Endothelial cell of umbilical vein (primary cell): ENCODE measurements around the gene MFN2.

Experiments used
- CTCF ChIP-seq, 2 donors: IDR thresholded peaks; 1 replicate in 1 of 2; 2 replicates in 1 of 2; pipeline ENCODE4 v1.5.1; 2011; ENCODE audit warnings: low read length in 2 of 2, mild to moderate bottlenecking in 2 of 2, moderate library complexity in 2 of 2, control low read depth in 1 of 2, inconsistent platforms in 1 of 2, low read depth in 1 of 2; ENCODE audit not compliant: insufficient read depth in 1 of 2; ENCODE audit errors: extremely low read depth in 1 of 2
- EZH2 ChIP-seq: IDR thresholded peaks from 2 replicates; pipeline ENCODE4 v1.6.1; 2012; ENCODE audit warnings: borderline replicate concordance, low read depth, mild to moderate bottlenecking, moderate library complexity, low read length, inconsistent platforms; ENCODE audit not compliant: severe bottlenecking
- GATA2 ChIP-seq: IDR thresholded peaks from 2 replicates; pipeline ENCODE4 v1.7.0; 2011; ENCODE audit warnings: low read depth, mild to moderate bottlenecking, moderate library complexity, mixed read lengths, low read length; ENCODE audit not compliant: insufficient read length, insufficient read depth
- JUN ChIP-seq: IDR thresholded peaks from 2 replicates; pipeline ENCODE4 v1.6.1; 2011; ENCODE audit warnings: borderline replicate concordance, low read depth; ENCODE audit not compliant: insufficient read length, insufficient read depth
- MAX ChIP-seq: IDR thresholded peaks from 2 replicates; pipeline ENCODE4 v1.6.1; 2011; ENCODE audit not compliant: insufficient read depth, insufficient read length
- POLR2A ChIP-seq: IDR thresholded peaks from 2 replicates; pipeline ENCODE4 v1.6.1; 2012; ENCODE audit warnings: low read depth, mild to moderate bottlenecking, control low read depth, low read length
- POLR2AphosphoS5 ChIP-seq: IDR thresholded peaks from 2 replicates; pipeline ENCODE4 v1.6.1; 2012; ENCODE audit warnings: low read depth, mild to moderate bottlenecking, control low read depth, low read length, moderate library complexity; ENCODE audit not compliant: insufficient read depth

GRCh38 chr1:11951901-11952300, 28.3 kb upstream of the MFN2 start:
- no peak for TF ChIP-seq CTCF (IDR thresholded peaks at IDR 0.05; ENCODE audit: extremely low read depth in 1 of 2, insufficient read depth in 1 of 2, low read depth in 1 of 2, low read length in 2 of 2)
- TF ChIP-seq POLR2AphosphoS5 = no peak
- TF ChIP-seq EZH2 = no peak
- no peak for TF ChIP-seq MAX
- TF ChIP-seq JUN = no peak
- no peak for TF ChIP-seq POLR2A
- TF ChIP-seq GATA2 = no peak
